Forelimb muscle (tissue), 1 donor: ENCODE data around the gene TSC22D4. TPM values are rescaled to one million over a fixed set of nuclear protein-coding genes. Genes with fewer than 3 reads are reported as not detected.
"Not testable (repeated sequence)": the region's sequence is repeated elsewhere in the genome, so short reads cannot be mapped to it uniquely, and the experiment has no call there.

Source experiments
- DNase-seq: peaks from one replicate; pipeline ENCODE4 v3.0.0-alpha.2; 2013; ENCODE audit warnings: low read depth
- polyA plus RNA-seq: library from polyadenylated mRNA; unstranded; fragments of 120-200 nt; gene quantifications from one replicate; pipeline ENCODE4 v1.2.1, GENCODE V29; 2013; ENCODE audit not compliant: insufficient read length

TSC22D4 gene
- 49.8 TPM for polyA plus RNA-seq

DNA sequence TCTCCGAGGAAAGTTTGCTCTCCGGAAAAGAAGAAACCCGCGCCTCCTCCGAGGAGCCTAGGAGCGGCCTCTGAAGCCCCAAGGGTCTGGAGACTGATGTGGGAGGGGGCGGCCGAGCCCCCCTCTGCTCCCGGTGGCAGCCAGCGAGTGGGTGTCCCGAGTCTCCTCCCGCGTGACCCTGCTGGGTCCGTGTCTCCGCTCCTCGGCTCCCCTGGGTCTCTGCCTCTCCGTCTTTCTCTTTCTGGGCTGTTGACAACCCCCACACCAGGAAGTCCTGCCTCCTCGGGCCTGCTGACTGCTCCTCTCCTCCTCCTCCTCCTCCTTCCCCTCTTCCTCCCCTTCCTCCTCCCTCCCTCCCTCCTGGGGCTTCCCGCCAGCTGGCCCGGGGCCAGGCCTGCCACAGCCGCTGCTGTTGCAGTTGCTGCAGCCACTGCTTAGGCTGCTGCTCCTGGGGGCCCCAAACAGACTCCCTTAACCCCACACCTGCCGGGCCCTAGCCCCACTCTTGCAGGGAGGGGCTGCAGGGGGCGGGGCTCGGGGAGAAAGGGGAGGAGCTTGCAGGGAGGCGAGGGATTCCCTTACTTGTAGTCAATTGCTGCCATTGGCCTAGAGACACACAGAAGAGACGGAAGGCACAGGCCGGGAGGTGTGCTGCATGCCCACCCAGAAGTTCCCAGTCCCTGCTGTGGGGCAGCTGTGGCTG lies at the start of gene TSC22D4:
Gene TSC22D4, minus strand, starts transcription at position 257 of the 703 bp plus-strand sequence. CDS start 1,176 bp downstream, outside the sequence.
- DNase-seq = peak; percentile 83

DNA sequence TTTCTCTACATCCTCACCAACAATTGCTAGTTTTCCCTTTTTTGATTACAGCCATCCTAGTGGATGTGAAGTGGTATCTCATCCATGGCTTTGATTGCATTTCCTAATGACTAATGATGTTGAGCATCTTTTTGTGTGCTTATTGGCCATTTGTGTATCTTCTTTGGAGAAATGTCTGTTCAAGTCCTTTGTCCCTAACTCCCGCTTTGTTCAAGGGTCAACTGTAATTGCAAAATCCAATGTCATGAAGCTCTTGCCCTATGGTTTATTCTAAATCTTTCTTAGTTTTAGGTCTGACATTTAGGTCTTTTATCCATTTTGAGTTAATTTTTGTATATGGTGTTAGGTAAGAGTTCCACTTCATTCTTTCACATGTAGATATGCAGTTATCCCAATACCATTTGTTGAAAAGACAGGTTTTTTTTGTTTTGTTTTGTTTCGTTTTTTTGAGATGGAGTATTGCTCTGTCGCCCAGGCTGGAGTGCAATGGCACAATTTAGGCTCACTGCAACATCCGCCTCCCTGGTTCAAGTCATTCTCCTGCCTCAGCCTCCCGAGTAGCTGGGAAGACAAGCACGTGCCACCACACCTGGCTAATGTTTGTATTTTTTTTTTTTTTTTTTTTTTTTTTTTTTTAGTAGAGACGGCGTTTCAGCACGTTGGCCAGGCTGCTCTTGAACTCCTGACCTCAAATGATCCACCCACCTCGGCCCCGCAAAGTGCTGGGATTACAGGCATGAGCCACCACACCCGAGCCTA lies 49.3 kb upstream of the TSC22D4 start:
- not testable (repeated sequence) for DNase-seq

DNA sequence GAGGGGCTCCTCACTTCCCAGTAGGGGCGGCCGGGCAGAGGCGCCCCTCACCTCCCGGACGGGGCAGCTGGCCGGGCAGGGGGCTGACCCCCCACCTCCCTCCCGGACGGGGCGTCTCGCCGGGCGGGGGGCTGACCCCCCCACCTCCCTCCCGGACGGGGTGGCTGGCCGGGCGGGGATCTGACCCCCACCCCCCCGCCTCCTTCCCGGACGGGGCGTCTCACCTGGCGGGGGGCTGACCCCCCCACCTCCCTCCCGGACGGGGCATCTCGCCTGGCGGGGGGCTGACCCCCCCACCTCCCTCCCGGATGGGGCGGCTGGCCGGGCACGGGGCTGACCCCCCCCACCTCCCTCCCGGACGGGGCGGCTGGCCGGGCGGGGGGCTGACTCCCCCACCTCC lies 44.2 kb upstream of the TSC22D4 start:
- DNase-seq = not testable (repeated sequence)

DNA sequence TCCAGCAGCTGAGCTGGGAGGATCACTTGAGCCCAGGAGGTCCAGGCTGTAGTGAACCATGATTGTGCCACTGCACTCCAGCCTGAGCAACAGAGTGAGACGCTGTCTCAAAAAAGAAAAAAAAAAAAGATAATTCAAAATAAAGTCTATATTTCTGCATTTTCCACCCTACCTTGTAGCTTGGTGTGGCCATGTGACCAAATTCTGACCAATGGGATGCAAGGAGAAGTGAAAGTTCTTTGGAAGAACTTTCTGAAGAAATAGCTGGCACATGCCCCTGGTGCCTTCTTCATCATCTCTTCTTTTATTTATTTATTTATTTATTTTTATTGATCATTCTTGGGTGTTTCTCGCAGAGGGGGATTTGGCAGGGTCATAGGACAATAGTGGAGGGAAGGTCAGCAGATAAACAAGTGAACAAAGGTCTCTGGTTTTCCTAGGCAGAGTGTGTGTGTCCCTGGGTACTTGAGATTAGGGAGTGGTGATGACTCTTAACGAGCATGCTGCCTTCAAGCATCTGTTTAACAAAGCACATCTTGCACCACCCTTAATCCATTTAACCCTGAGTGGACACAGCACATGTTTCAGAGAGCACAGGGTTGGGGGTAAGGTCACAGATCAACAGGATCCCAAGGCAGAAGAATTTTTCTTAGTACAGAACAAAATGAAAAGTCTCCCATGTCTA lies 43.0 kb upstream of the TSC22D4 start:
- not testable (repeated sequence) for DNase-seq

DNA sequence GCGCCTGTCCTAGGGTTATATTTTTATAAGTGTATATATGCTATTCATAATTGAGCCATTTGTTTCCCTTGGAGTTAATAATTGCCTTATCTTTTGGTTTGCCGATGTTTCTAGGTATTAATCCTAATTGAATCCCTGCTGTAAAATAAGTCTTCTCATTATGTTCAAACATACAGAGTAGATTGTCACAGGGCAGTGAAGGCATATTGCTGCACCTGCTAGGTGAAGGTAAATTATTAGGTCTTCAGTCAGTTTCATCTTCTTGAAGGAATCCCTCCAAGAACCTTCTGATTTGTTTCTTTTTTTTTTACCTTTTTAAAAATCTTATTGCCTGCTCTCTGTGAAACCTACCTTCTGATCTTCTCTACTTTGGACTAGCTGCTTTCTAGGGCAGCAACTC lies 42.1 kb upstream of the TSC22D4 start:
- no peak for DNase-seq

DNA sequence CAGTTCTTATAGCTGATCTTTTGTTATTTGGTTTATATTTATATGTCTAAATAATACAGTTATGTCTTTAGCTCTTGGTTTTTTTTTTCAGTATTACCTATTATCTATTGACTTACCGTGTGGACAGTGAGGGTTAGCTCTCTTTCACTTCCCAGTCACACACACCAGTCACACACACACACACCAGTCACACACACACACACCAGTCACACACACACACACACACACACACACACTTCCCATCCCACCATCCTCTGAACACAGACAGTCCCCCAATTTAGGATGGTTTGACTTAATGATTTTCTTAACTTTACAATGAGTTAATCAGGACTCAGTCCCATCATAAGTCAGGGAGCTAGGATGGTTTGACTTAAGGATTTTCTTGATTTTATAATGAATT lies 41.1 kb upstream of the TSC22D4 start:
- no peak for DNase-seq

DNA sequence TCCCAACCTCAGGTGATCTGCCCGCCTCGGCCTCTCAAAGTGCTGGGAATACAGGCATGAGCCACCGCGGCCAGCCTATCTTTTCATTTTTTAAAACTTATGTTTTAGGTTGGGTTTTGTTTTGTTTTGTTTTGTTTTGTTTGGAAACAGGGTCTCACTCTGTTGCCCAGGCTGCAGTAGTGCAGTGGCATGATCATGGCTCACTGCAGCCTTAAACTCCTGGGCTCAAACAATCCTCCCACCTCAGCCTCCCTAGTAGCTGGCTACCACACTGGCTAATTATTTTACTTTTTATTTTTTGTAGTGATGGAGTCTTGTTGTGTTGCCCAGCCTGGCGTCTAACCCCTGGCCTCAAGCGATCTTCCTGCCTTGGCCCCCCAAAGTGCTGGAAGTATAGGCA lies 40.6 kb upstream of the TSC22D4 start:
- DNase-seq = no peak

DNA sequence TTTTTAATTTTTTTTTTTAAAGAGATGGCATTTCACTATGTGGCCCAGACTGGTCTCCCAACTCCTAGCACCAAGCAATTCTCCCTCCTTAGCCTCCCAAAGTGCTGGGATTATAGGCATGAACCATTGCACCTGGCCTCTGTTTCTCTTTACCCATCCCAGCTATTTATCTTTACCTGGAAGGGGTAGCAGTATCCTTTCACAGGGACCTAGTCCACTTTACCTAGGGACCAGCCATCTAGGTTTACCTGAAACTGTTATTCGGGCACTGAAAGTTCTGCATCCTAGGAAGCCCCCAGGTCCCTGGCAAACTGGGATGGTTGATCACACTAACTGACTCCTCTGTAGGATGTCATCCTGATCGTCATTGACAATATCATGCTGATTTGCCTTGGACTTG lies 38.3 kb upstream of the TSC22D4 start:
- no peak for DNase-seq

DNA sequence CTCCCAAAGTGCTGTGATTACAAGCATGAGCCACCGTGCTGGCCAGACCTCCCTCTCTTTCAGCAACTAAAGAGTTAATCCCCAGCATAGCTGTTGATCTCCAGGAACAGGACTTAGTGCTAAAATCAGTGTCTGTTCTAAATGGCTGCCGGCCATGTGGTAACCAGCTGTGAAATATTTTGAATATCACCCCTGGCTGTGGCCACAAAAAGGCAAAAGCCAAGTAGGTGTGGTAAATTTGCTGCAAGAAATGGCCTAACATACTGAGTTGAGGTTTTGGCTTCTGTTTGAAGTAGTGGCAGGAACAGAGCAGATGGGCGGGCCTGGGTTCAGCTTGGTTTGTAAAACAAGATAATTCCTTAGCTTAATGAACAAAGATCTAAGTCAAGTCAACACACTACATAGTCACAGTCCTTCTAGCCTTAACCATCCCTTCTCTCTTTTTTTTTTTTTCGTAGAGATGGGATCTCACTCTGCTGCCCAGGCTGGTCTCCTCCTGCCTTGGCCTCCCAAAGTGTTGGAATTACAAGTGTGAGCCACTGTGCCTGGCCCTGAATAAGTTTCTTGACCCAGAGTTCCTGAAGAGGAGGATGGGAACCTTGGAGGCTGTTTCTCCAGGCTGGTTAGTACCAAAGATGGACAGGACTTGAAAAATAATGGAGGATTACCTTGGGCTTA lies 37.3 kb upstream of the TSC22D4 start:
- DNase-seq = no peak

DNA sequence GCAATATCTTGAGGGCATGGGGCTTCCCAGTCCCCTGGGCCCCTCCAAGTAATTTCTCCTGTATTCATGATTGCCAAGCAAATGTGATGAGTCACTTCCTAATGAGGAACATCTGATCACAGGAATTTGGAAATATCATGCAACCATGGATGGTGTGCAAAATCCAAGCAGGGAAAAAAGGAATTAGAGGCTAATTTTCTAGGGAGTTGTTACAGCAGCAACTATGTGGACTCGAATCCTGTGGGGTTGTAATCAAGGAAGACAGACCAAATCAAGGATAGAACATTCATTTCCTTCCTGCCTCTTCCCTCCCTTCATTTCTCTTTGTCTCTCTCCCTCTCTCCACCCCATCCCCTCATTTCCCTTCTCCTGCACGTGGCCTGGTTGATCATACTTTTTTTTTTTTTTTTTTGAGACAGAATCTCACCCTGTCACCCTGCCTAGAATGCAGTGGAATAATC lies 36.1 kb upstream of the TSC22D4 start:
- peak; percentile 51 for DNase-seq

DNA sequence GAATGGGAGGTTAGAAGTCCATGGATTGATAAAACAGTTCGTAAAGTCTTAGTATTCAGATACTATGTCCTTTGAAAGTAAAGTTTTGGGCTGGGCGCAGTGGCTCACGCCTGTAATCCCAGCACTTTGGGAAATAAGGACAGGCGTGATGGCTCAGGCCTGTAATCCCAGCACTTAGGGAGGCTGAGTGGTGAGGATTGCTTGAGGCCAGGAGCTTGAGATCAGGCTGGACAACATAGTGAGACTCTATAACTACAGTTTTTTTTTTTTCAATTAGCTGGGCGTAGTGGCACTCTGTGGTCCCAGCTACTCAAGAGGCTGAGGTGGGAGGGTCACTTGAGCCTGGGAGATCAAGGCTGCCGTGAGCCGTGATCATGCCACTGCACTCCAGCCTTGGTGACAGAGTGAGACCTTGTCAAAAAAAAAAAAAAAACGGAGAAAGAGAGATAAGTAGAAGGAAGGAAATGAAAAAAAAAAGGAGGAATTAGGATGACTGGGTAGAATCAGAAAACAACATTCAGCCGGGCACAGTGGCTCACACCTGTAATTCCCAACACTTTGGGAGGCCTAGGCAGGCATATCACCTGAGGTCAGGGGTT lies 34.3 kb upstream of the TSC22D4 start:
- DNase-seq = no peak

DNA sequence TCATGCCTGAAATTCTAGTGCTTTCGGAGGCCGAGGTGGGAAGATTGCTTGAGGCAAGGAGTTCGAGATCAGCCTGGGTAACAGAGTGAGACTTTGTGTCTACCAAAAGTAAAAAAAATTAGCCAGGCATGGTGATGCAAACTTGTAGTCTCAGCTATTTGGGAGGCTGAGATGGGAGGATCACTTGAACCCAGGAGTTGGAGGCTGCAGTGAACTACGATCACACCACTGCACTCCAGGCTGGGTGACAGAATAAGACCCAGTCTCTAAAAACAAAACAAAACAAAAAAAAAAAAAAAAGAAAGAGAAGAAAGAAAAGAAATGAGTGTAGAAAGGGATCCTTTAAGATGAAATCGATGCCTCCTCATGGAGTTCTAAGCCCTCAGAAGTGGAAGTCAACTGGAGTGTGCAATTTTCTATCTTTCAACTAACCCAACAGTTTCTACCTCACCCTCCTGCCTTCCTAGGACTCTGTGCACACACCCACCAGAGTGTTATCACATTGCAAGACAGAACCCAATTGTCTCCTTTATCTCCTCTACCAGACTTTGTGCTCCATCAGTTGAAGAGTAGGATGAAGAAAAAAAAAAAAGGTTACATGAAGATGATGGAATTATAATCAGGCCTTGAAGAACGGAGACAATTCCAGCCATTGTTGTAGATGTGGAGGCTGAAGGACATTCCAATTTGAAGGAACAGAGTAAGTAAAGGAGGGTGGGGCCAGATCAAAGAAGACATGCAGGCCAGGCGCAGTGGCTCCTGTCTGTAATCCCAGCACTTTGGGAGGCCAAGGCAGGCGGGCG lies 31.6 kb upstream of the TSC22D4 start:
- no peak for DNase-seq

DNA sequence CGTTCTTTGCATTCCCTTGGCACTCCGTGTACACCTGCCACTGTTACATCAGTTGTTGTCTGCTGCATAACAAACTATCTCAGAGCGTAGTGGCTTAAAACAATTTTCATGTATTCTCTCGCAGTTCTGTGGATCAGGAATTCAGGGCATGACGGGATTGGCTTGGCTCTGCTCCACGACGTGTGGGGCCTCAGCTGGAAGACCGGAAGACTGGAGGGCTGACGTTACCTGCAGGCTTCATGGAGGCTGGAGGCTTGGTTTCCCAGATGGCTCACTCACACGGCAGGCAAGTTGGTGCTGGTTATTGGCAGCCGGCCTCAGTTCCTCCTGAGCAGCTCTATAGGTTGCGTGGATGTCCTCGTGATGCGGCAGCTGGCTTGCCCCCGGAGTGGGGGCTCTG lies 30.2 kb upstream of the TSC22D4 start:
- DNase-seq = no peak

DNA sequence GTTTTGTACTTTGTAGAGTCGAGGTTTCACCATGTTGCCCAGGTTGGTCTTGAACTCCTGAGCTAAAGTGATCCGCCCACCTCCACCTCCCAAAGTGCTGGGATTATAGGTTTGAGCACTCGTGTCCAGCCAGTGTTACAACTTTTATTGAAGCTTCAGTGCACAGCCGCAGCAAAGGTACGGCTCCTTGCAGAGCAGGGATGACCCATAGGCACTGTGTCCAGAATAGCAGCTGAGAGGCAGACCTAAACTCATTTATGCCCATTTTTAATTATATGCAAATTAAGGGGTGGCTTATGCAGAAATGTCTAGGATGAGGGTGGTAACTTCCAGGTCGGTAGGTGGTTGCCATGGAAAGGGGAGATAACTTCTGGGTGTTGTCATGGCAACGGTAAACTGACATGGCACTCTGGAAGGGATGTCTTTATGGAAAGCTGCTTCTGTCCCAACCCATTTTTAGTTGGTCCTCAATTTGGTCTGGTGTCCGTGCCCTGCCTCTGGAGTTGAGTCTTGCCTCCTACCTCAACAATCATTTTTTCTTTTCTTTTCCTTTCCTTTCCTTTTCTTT lies 27.4 kb upstream of the TSC22D4 start:
- no peak for DNase-seq

DNA sequence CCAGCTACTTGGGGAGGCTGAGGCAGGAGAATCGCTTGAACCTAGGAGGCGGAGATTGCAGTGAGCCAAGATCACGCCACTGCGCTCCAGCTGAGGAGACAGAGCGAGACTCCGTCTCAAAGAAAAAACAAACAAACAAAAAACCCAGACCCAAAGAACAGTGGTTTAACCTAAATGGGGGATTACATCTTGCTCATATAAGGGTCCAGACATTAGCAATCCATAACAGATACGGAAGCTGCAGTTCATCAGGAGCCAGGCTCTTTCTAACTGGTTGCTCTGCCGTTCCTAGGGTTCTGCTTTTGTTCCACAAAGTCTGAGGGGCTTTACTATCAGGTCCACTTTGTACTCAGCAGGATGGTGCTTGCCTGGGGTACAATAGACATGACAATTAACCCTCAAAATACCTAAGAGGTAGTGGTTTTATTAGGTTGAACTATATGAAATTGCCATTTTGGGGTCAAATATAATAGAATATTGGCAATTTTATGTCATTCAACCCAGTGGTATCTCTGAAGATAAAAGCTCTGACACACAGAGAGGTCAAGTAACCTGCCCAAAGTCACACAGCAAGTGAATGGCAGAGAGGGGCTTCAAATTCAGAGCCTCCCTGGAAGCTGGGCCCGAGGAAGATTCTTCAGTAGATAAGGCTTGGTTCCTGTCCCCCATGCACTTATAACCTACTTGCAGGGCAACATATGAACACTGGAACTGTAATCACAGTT lies 26.0 kb upstream of the TSC22D4 start:
- no peak for DNase-seq

DNA sequence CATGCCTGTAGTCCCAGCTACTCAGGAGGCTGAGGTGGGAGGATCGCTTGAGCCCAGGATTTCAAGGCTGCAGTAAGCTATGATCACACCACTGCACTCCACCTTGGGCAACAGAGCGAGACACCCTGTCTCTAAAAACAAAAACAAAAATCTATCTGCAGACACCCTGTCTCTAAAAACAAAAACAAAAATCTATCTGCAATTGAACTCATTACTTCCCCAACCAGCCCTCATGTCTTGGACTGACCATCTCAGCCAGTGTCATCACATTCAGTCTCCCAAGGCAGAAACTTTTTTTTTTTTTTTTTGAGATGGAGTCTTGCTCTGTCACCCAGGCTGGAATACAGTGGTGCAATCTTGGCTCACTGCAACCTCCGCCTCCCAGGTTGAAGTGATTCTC lies 25.0 kb upstream of the TSC22D4 start:
- DNase-seq = not testable (repeated sequence)

DNA sequence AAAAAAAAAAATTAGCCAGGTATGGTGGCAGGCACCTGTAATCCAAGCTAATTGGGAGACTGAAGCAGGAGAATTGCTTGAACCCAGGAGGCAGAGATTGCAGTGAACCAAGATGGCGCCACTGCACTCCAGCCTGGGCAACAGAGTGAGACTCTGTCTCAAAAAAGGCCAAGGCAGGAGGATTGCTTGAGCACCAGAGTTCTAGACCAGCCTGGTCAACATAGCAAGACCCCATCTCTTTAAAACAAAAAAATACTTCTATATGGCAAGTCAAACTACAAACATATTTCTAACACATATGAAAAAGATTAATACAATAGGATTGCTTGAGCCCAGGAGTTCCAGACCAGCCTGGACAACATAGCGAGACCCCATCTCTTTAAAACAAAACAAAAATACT lies 21.7 kb upstream of the TSC22D4 start:
- DNase-seq = not testable (repeated sequence)

DNA sequence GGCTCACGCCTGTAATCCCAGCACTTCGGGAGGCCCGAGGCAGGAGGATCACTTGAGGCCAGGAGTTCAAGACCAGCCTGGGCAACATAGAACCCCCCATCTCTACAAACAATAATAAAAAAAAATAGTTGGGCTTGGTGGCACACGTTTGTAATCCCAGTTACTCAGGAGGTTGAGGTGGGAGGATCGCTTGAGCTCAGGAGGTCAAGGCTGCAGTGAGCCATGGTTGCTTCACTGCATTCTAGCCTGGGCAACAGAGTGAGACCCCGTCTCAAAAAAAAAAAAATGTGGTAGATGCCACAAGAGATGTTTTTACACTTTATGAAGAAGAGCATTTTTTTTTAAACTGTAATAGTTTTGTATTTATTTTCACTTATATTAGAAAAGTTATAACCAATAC lies 17.5 kb upstream of the TSC22D4 start:
- DNase-seq = no peak

DNA sequence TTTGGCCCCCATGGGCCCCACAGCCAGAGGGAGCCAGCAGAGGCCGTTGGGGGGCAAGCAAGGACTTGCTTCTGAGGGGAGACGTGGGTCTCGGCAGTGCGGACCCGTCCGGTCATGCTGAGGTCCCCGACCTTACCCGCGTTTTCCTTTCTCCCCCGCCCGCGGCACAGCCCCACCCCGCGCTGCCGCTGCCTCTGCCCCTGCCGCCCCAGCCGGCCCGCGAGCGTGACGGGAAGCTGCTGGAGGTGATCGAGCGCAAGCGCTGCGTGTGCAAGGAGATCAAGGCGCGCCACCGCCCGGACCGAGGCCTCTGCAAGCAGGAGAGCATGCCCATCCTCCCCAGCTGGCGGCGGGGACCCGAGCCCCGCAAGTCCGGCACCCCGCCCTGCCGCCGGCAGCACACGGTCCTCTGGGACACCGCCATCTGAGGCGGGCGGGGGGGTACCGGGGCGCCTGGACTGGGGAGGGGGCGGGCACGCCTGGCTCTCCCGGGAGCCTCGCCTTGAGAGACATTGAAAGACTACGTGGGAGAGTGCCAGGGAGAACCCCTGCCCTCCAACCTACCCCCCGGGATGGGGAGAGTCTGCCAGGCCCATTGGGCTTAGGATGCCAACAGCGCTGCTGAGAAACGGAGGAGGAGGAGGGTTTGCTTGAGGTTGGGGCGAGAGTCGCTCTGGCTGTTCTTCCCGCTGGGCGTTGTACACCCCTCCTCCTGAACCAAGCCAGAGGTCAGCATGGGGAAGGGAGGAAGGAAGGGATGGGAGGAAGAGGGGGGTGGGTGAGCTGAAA lies 14.7 kb upstream of the TSC22D4 start:
- DNase-seq = no peak
